HepG2 (cell line): ENCODE data around the gene ABHD6. TPM values are rescaled to one million over a fixed set of nuclear protein-coding genes. Genes with fewer than 3 reads are reported as not detected.

Experiments
- DMAP1 ChIP-seq: IDR thresholded peaks from 2 replicates; pipeline ENCODE4 v1.6.1; 2016
- DPF2 ChIP-seq: sonication (generic); formaldehyde crosslinking; IDR thresholded peaks from 2 replicates; pipeline ENCODE4 v1.4.0; 2020; ENCODE audit warnings: mild to moderate bottlenecking, low read depth, missing genetic modification reagents, borderline replicate concordance
- HDAC2 ChIP-seq: sonication (generic); formaldehyde crosslinking; IDR thresholded peaks from 2 replicates; pipeline ENCODE4 v1.4.0; 2020; ENCODE audit warnings: missing genetic modification reagents
- MEIS1 ChIP-seq: sonication (generic); formaldehyde crosslinking; IDR thresholded peaks from 2 replicates; pipeline ENCODE4 v1.9.0; 2021; ENCODE audit warnings: mild to moderate bottlenecking, missing genetic modification reagents, moderate library complexity, borderline replicate concordance
- NFKBIZ ChIP-seq: IDR thresholded peaks from 2 replicates; pipeline ENCODE4 v1.6.1; 2018; ENCODE audit warnings: missing genetic modification reagents, missing compliant biosample characterization
- NR2F1 ChIP-seq, 2 experiments: fragments of 450-650 bp in 1 of 2; formaldehyde crosslinking in 1 of 2; IDR thresholded peaks; 2 replicates each; pipeline versions ENCODE4 v1.5.0 to v1.6.1; 2016 to 2020; ENCODE audit warnings: mild to moderate bottlenecking in 1 of 2, missing compliant biosample characterization in 1 of 2, missing genetic modification reagents in 1 of 2, moderate library complexity in 1 of 2
- PHB2 ChIP-seq: fragments of 450-650 bp; IDR thresholded peaks from 2 replicates; pipeline ENCODE4 v1.6.1; 2018; ENCODE audit not compliant: partially characterized antibody
- SMAD9 ChIP-seq: sonication (generic); formaldehyde crosslinking; IDR thresholded peaks from 2 replicates; pipeline ENCODE4 v1.5.1; 2020; ENCODE audit warnings: mild to moderate bottlenecking, missing genetic modification reagents
- STAT5B ChIP-seq: sonication (generic); formaldehyde crosslinking; IDR thresholded peaks from 2 replicates; pipeline ENCODE4 v1.4.0; 2020; ENCODE audit warnings: missing genetic modification reagents
- THAP8 ChIP-seq: sonication (generic); formaldehyde crosslinking; IDR thresholded peaks from 2 replicates; pipeline ENCODE4 v1.5.1; 2020; ENCODE audit warnings: missing genetic modification reagents, mild to moderate bottlenecking, borderline replicate concordance
- TSC22D2 ChIP-seq: sonication (generic); formaldehyde crosslinking; IDR thresholded peaks from 2 replicates; pipeline ENCODE4 v1.5.1; 2020; ENCODE audit warnings: missing genetic modification reagents, mild to moderate bottlenecking, borderline replicate concordance
- ZBTB21 ChIP-seq: sonication (generic); formaldehyde crosslinking; IDR thresholded peaks from 2 replicates; pipeline ENCODE4 v1.4.0; 2020; ENCODE audit warnings: missing genetic modification reagents
- ZBTB26 ChIP-seq: IDR thresholded peaks from 2 replicates; pipeline ENCODE4 v1.6.1; 2016; ENCODE audit warnings: missing compliant biosample characterization, missing genetic modification reagents, borderline replicate concordance
- ZBTB3 ChIP-seq: sonication (generic); formaldehyde crosslinking; IDR thresholded peaks from 2 replicates; pipeline ENCODE4 v1.4.0; 2020; ENCODE audit warnings: low read depth, mild to moderate bottlenecking, moderate library complexity, missing genetic modification reagents, borderline replicate concordance
- ZFP36L2 ChIP-seq: sonication (generic); formaldehyde crosslinking; IDR thresholded peaks from 2 replicates; pipeline ENCODE4 v1.4.0; 2020; ENCODE audit warnings: missing genetic modification reagents
- ZNF33B ChIP-seq: sonication (generic); formaldehyde crosslinking; IDR thresholded peaks from 2 replicates; pipeline ENCODE4 v1.5.1; 2020; ENCODE audit warnings: mild to moderate bottlenecking, missing genetic modification reagents
- ZNF383 ChIP-seq: sonication (generic); formaldehyde crosslinking; IDR thresholded peaks from 2 replicates; pipeline ENCODE4 v1.4.0; 2020; ENCODE audit warnings: missing genetic modification reagents, mild to moderate bottlenecking, borderline replicate concordance
- ZNF530 ChIP-seq: sonication (generic); formaldehyde crosslinking; IDR thresholded peaks from 2 replicates; pipeline ENCODE4 v1.5.0; 2020; ENCODE audit warnings: low read depth, mild to moderate bottlenecking, missing genetic modification reagents
- ZNF558 ChIP-seq: sonication (generic); formaldehyde crosslinking; IDR thresholded peaks from 2 replicates; pipeline ENCODE4 v1.9.0; 2022; ENCODE audit warnings: mild to moderate bottlenecking, missing genetic modification reagents, borderline replicate concordance
- ZNF674 ChIP-seq: sonication (generic); formaldehyde crosslinking; IDR thresholded peaks from 2 replicates; pipeline ENCODE4 v1.5.0; 2020; ENCODE audit warnings: low read depth, mild to moderate bottlenecking, missing genetic modification reagents
- ZSCAN9 ChIP-seq: IDR thresholded peaks from 2 replicates; pipeline ENCODE4 v1.6.1; 2016; ENCODE audit warnings: borderline replicate concordance
- polyA plus RNA-seq, 8 experiments: library from polyadenylated mRNA; depleted of rRNA in 3 of 8; stranded (reverse) in 7 of 8; unstranded in 1 of 8; fragments of >200 nt; fragmentation: Illumina TruSeq in 4 of 8; extraction: Trizol in 4 of 8; gene quantifications; 2 replicates each; pipeline versions ENCODE4 v1.2.1 to v1.2.3, GENCODE V29; 2011 to 2016; ENCODE audit warnings: low read depth in 4 of 8, missing spikeins in 1 of 8, mixed read lengths in 1 of 8; ENCODE audit not compliant: insufficient read depth in 1 of 8
- total RNA-seq, 5 experiments: library from RNA; depleted of rRNA; stranded (reverse); fragments of >200 nt; fragmentation: Illumina TruSeq; extraction: Trizol; gene quantifications; 2 replicates each; pipeline ENCODE4 v1.2.3, GENCODE V29; 2016; ENCODE audit warnings: low read depth in 1 of 5
- TF ChIP-seq, protein P1 (sequence below): IDR thresholded peaks from 2 replicates; pipeline ENCODE4 v1.4.0; 2020; ENCODE audit warnings: mild to moderate bottlenecking, missing genetic modification reagents
- TF ChIP-seq, protein P2 (sequence below): sonication (generic); formaldehyde crosslinking; IDR thresholded peaks from 2 replicates; pipeline ENCODE4 v1.4.0; 2020; ENCODE audit warnings: mild to moderate bottlenecking, missing genetic modification reagents

Gene ABHD6
- total and polyA plus RNA-seq, 2 of the 13 experiments (the other 11 are each of a cell fraction or from before 2014, with no cell fraction given): 9.0 to 17.2 TPM

DNA sequence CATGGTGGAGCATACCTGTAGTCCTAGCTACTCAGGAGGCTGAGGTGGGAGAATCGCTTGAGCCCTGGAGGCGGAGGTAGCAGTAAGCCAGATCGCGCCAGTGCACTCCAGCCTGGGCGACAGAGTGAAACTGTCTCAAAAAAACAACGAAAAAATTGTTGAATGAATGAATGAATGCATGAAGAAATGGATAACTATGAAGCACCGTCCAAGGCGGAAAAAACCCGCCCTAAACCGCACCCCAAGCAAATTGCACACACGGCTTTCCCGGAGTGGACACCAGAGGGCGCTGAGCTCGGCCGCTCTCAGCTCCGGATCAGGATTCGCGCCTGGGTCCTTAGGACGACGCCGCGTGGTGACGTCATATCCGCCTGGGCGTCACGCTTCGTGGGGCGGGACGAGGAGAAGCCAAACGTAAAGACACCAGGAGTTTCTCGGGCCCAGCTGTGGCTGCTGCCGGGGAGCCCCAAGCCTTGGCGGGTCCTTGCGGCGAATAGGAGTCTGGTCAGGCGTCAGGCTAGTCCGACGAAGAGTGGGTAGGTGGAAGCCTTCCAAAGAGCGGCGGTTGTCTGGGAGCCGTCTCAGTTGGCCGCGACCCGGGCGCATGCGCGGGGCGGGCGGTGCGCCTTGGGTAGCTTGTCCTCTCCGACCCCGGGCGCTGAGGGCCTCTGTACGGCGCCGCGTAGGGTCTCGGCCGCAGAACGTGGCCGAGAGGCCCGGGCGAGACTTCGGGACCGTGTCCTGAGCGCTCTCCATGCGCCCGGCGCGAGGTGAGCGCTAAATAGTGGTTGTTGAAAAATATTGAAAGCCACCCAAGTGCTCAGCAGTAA, 68.5 kb downstream of the ABHD6 start, which contains the start of the genes HTD2 and RPP14 (continued):
- TF ChIP-seq, protein P1, sequence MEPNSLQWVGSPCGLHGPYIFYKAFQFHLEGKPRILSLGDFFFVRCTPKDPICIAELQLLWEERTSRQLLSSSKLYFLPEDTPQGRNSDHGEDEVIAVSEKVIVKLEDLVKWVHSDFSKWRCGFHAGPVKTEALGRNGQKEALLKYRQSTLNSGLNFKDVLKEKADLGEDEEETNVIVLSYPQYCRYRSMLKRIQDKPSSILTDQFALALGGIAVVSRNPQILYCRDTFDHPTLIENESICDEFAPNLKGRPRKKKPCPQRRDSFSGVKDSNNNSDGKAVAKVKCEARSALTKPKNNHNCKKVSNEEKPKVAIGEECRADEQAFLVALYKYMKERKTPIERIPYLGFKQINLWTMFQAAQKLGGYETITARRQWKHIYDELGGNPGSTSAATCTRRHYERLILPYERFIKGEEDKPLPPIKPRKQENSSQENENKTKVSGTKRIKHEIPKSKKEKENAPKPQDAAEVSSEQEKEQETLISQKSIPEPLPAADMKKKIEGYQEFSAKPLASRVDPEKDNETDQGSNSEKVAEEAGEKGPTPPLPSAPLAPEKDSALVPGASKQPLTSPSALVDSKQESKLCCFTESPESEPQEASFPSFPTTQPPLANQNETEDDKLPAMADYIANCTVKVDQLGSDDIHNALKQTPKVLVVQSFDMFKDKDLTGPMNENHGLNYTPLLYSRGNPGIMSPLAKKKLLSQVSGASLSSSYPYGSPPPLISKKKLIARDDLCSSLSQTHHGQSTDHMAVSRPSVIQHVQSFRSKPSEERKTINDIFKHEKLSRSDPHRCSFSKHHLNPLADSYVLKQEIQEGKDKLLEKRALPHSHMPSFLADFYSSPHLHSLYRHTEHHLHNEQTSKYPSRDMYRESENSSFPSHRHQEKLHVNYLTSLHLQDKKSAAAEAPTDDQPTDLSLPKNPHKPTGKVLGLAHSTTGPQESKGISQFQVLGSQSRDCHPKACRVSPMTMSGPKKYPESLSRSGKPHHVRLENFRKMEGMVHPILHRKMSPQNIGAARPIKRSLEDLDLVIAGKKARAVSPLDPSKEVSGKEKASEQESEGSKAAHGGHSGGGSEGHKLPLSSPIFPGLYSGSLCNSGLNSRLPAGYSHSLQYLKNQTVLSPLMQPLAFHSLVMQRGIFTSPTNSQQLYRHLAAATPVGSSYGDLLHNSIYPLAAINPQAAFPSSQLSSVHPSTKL (CRISPR knock-in tag): peak; percentile 64
- TF ChIP-seq ZNF558 (CRISPR knock-in tag) (no peak), ZNF530 (CRISPR knock-in tag) (no peak), SMAD9 (no peak), STAT5B (CRISPR knock-in tag) (0 out of 2 replicates have a peak, but pooled peaks have one; percentile 56), HDAC2 (peak; percentile 91), TSC22D2 (CRISPR knock-in tag) (peak; percentile 91; the same call in 1 of the 2 replicates), ZNF383 (CRISPR knock-in tag) (no peak), MEIS1 (CRISPR knock-in tag) (no peak; the same call in 1 of the 2 replicates), ZNF33B (0 out of 2 replicates have a peak, but pooled peaks have one; percentile 23), PHB2 (no peak), ZBTB3 (CRISPR knock-in tag) (no peak), DMAP1 (peak; percentile 86; the same call in 1 of the 2 replicates), ZSCAN9 (CRISPR knock-in tag) (peak; percentile 71), DPF2 (CRISPR knock-in tag) (no peak), THAP8 (CRISPR knock-in tag) (no peak), ZNF674 (CRISPR knock-in tag) (no peak), ZBTB26 (CRISPR knock-in tag) (peak; percentile 75), ZBTB21 (CRISPR knock-in tag) (peak; percentile 86), NFKBIZ (CRISPR knock-in tag) (peak; percentile 88), ZFP36L2 (CRISPR knock-in tag) (no peak), NR2F1 (CRISPR knock-in tag; IDR thresholded peaks at IDR 0.05) (0 out of 4 replicates have a peak, but pooled peaks of 1 of the 2 experiments have one; percentile 11)
- TF ChIP-seq, protein P2, sequence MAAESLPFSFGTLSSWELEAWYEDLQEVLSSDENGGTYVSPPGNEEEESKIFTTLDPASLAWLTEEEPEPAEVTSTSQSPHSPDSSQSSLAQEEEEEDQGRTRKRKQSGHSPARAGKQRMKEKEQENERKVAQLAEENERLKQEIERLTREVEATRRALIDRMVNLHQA: no peak
